ENCODE measurements around the gene GPC2.

The GPC2 gene

GRCh38 chr7:100127866-100128636, 49.1 kb downstream of the GPC2 start:
- Histone ChIP-seq H3K27me3 (ENCODE audit: insufficient read depth, low read length, poor library complexity) (no peaks in the 10 kb centered on the region), H4K5ac (ENCODE audit: low read length) (no peak overlapping the region), H2AK5ac (ENCODE audit: low read length) (no peak overlapping the region), H3K79me1 (ENCODE audit: low read length) (no peaks in the 10 kb centered on the region), H3K4me2 (ENCODE audit: low read length) (peak overlapping the region; percentile 72), H3K4me1 (ENCODE audit: control insufficient read depth, low read depth, low read length) (peaks cover 2% of the 10 kb centered on the region), H2BK120ac (ENCODE audit: low read depth, low read length) (no peak overlapping the region), H3K27ac (ENCODE audit: low read depth, low read length) (no peak overlapping the region), H3K79me2 (ENCODE audit: control insufficient read depth, insufficient read depth, low read length) (no peaks in the 10 kb centered on the region), H2BK5ac (ENCODE audit: low read length) (no peak overlapping the region), H3K36me3 (ENCODE audit: control insufficient read depth, insufficient read depth, low read length) (no peaks in the 10 kb centered on the region), H3K9ac (ENCODE audit: low read length) (peak overlapping the region; percentile 91), H3K56ac (ENCODE audit: low read length) (peak overlapping the region; percentile 94), H3K4me3 (ENCODE audit: low read length) (peak overlapping the region; percentile 63), H3K23ac (ENCODE audit: low read length) (no peak overlapping the region), H2BK15ac (replicated peaks; ENCODE audit: low read depth) (no peak overlapping the region), H4K8ac (ENCODE audit: low read depth, low read length) (peak overlapping the region; percentile 2), H3K18ac (ENCODE audit: low read length) (peak overlapping the region; percentile 11), H3K4ac (ENCODE audit: low read depth, low read length) (peak overlapping the region; percentile 74)
- no CpG with 5 or more reads among the region's 37 CpGs for WGBS (ENCODE audit: extremely low coverage, insufficient coverage, low lambda C conversion rate)
- DNase-seq: peak; percentile 51

- no peaks in the 10 kb centered on the region for H3K36me3 ChIP-seq (ENCODE audit: control insufficient read depth, insufficient read depth, low read length)
- peak within 1 kb of the TSS; percentile 2 for H4K8ac ChIP-seq (ENCODE audit: low read depth, low read length)
- no peaks in the 10 kb centered on the region for H3K79me2 ChIP-seq (ENCODE audit: control insufficient read depth, insufficient read depth, low read length)
- no peaks in the 10 kb centered on the region for H3K27me3 ChIP-seq (ENCODE audit: insufficient read depth, low read length, poor library complexity)
- peak within 1 kb of the TSS; percentile 74 for H3K4ac ChIP-seq (ENCODE audit: low read depth, low read length)
- H3K4me1 ChIP-seq (ENCODE audit: control insufficient read depth, low read depth, low read length): peaks cover 2% of the 10 kb centered on the region
- H3K27ac ChIP-seq (ENCODE audit: low read depth, low read length): peak within 1 kb of the TSS; percentile 91
- peak within 1 kb of the TSS; percentile 91 for H3K9ac ChIP-seq (ENCODE audit: low read length)
- H3K79me1 ChIP-seq (ENCODE audit: low read length): no peaks in the 10 kb centered on the region
- no CpG with 5 or more reads among the region's 85 CpGs for WGBS (ENCODE audit: extremely low coverage, insufficient coverage, low lambda C conversion rate)
- peak within 1 kb of the TSS; percentile 61 for H2BK5ac ChIP-seq (ENCODE audit: low read length)
- peak within 1 kb of the TSS; percentile 72 for H3K4me2 ChIP-seq (ENCODE audit: low read length)
- H4K5ac ChIP-seq (ENCODE audit: low read length): no peak within 1 kb of the TSS
- H2BK120ac ChIP-seq (ENCODE audit: low read depth, low read length): no peak within 1 kb of the TSS
- peak within 1 kb of the TSS; percentile 69 for H3K4me3 ChIP-seq (ENCODE audit: low read length)
- peak within 1 kb of the TSS; percentile 94 for H3K56ac ChIP-seq (ENCODE audit: low read length)
- peak within 1 kb of the TSS; percentile 19 for H3K18ac ChIP-seq (ENCODE audit: low read length)
- H3K23ac ChIP-seq (ENCODE audit: low read length): peak within 1 kb of the TSS; percentile 66
- H2BK15ac ChIP-seq (replicated peaks; ENCODE audit: low read depth): no peak within 1 kb of the TSS
- no peak within 1 kb of the TSS for H2AK5ac ChIP-seq (ENCODE audit: low read length)
- DNase-seq: peak; percentile 95
These were observed 50.0 kb downstream of the GPC2 start, which contains the start of gene MBLAC1 for GRCh38 chr7:100126931-100127865. MBLAC1 (plus strand) TSS chr7:100126967; CDS start chr7:100127396, 429 bp downstream.

GRCh38 chr7:100126239-100126930, 50.8 kb downstream of the GPC2 start:
- H2AK5ac ChIP-seq (ENCODE audit: low read length): no peak overlapping the region
- H3K27ac ChIP-seq (ENCODE audit: low read depth, low read length): peak overlapping the region; percentile 91
- H3K36me3 ChIP-seq (ENCODE audit: control insufficient read depth, insufficient read depth, low read length): no peaks in the 10 kb centered on the region
- H3K4me2 ChIP-seq (ENCODE audit: low read length): peak overlapping the region; percentile 57
- H2BK15ac ChIP-seq (replicated peaks; ENCODE audit: low read depth): no peak overlapping the region
- no peak overlapping the region for H3K4ac ChIP-seq (ENCODE audit: low read depth, low read length)
- peak overlapping the region; percentile 94 for H3K56ac ChIP-seq (ENCODE audit: low read length)
- peak overlapping the region; percentile 61 for H2BK5ac ChIP-seq (ENCODE audit: low read length)
- H2BK120ac ChIP-seq (ENCODE audit: low read depth, low read length): no peak overlapping the region
- WGBS (ENCODE audit: extremely low coverage, insufficient coverage, low lambda C conversion rate): no CpG with 5 or more reads among the region's 29 CpGs
- no peaks in the 10 kb centered on the region for H3K79me2 ChIP-seq (ENCODE audit: control insufficient read depth, insufficient read depth, low read length)
- H3K27me3 ChIP-seq (ENCODE audit: insufficient read depth, low read length, poor library complexity): no peaks in the 10 kb centered on the region
- peaks cover 2% of the 10 kb centered on the region for H3K4me1 ChIP-seq (ENCODE audit: control insufficient read depth, low read depth, low read length)
- H3K23ac ChIP-seq (ENCODE audit: low read length): peak overlapping the region; percentile 59
- no peaks in the 10 kb centered on the region for H3K79me1 ChIP-seq (ENCODE audit: low read length)
- peak overlapping the region; percentile 91 for H3K9ac ChIP-seq (ENCODE audit: low read length)
- H3K4me3 ChIP-seq (ENCODE audit: low read length): peak overlapping the region; percentile 69
- no peak for DNase-seq
- H4K8ac ChIP-seq (ENCODE audit: low read depth, low read length): no peak overlapping the region
- H3K18ac ChIP-seq (ENCODE audit: low read length): peak overlapping the region; percentile 19
- H4K5ac ChIP-seq (ENCODE audit: low read length): no peak overlapping the region

GRCh38 chr7:100124301-100125230, 52.6 kb downstream of the GPC2 start:
- Histone ChIP-seq H3K79me2 (ENCODE audit: control insufficient read depth, insufficient read depth, low read length) (no peaks in the 10 kb centered on the region), H3K27me3 (ENCODE audit: insufficient read depth, low read length, poor library complexity) (no peaks in the 10 kb centered on the region), H2BK120ac (ENCODE audit: low read depth, low read length) (no peak overlapping the region), H3K23ac (ENCODE audit: low read length) (no peak overlapping the region), H3K4me2 (ENCODE audit: low read length) (no peak overlapping the region), H3K18ac (ENCODE audit: low read length) (no peak overlapping the region), H2BK15ac (replicated peaks; ENCODE audit: low read depth) (no peak overlapping the region), H3K9ac (ENCODE audit: low read length) (no peak overlapping the region), H3K4me1 (ENCODE audit: control insufficient read depth, low read depth, low read length) (peaks cover 4% of the 10 kb centered on the region), H4K5ac (ENCODE audit: low read length) (no peak overlapping the region), H3K4me3 (ENCODE audit: low read length) (no peak overlapping the region), H3K56ac (ENCODE audit: low read length) (no peak overlapping the region), H3K27ac (ENCODE audit: low read depth, low read length) (no peak overlapping the region), H2BK5ac (ENCODE audit: low read length) (no peak overlapping the region), H3K4ac (ENCODE audit: low read depth, low read length) (no peak overlapping the region), H3K79me1 (ENCODE audit: low read length) (no peaks in the 10 kb centered on the region), H4K8ac (ENCODE audit: low read depth, low read length) (no peak overlapping the region), H2AK5ac (ENCODE audit: low read length) (no peak overlapping the region), H3K36me3 (ENCODE audit: control insufficient read depth, insufficient read depth, low read length) (no peaks in the 10 kb centered on the region)
- no peak for DNase-seq
- WGBS (ENCODE audit: extremely low coverage, insufficient coverage, low lambda C conversion rate): no CpG with 5 or more reads among the region's 4 CpGs

- no peak overlapping the region for H3K23ac ChIP-seq (ENCODE audit: low read length)
- WGBS (ENCODE audit: extremely low coverage, insufficient coverage, low lambda C conversion rate): no CpG with 5 or more reads among the region's 1 CpG
- H2BK15ac ChIP-seq (replicated peaks; ENCODE audit: low read depth): no peak overlapping the region
- no peak overlapping the region for H4K5ac ChIP-seq (ENCODE audit: low read length)
- no peak overlapping the region for H4K8ac ChIP-seq (ENCODE audit: low read depth, low read length)
- no peak overlapping the region for H3K4me2 ChIP-seq (ENCODE audit: low read length)
- H3K56ac ChIP-seq (ENCODE audit: low read length): no peak overlapping the region
- peaks cover 3% of the 10 kb centered on the region for H3K79me2 ChIP-seq (ENCODE audit: control insufficient read depth, insufficient read depth, low read length)
- peaks cover 3% of the 10 kb centered on the region for H3K79me1 ChIP-seq (ENCODE audit: low read length)
- H3K4me1 ChIP-seq (ENCODE audit: control insufficient read depth, low read depth, low read length): peaks cover 4% of the 10 kb centered on the region
- DNase-seq: no peak
- no peak overlapping the region for H2BK120ac ChIP-seq (ENCODE audit: low read depth, low read length)
- no peak overlapping the region for H2BK5ac ChIP-seq (ENCODE audit: low read length)
- H3K4me3 ChIP-seq (ENCODE audit: low read length): no peak overlapping the region
- H3K9ac ChIP-seq (ENCODE audit: low read length): no peak overlapping the region
- no peaks in the 10 kb centered on the region for H3K27me3 ChIP-seq (ENCODE audit: insufficient read depth, low read length, poor library complexity)
- no peak overlapping the region for H3K27ac ChIP-seq (ENCODE audit: low read depth, low read length)
- no peaks in the 10 kb centered on the region for H3K36me3 ChIP-seq (ENCODE audit: control insufficient read depth, insufficient read depth, low read length)
- H3K4ac ChIP-seq (ENCODE audit: low read depth, low read length): no peak overlapping the region
- no peak overlapping the region for H2AK5ac ChIP-seq (ENCODE audit: low read length)
- no peak overlapping the region for H3K18ac ChIP-seq (ENCODE audit: low read length)
These were observed 54.6 kb downstream of the GPC2 start for GRCh38 chr7:100122568-100122967.
